C4-2B (cell line): ENCODE measurements around the gene CD14.
"Not testable (repeated sequence)": the region's sequence is repeated elsewhere in the genome, so short reads cannot be mapped to it uniquely, and the experiment has no call there.

Experiments used
- H3K27ac ChIP-seq: fragments of 450-650 bp; 2 replicates; pipeline ENCODE4 v1.5.1; 2017
- ZFX ChIP-seq: fragments of 450-650 bp; IDR thresholded peaks from 2 replicates; pipeline ENCODE4 v1.6.1; 2017
- TF ChIP-seq, protein P1 (sequence below): fragments of 450-650 bp; conservative IDR thresholded peaks from 2 replicates; pipeline ENCODE4 v1.5.1; 2017; ENCODE audit warnings: mild to moderate bottlenecking

Gene CD14

DNA sequence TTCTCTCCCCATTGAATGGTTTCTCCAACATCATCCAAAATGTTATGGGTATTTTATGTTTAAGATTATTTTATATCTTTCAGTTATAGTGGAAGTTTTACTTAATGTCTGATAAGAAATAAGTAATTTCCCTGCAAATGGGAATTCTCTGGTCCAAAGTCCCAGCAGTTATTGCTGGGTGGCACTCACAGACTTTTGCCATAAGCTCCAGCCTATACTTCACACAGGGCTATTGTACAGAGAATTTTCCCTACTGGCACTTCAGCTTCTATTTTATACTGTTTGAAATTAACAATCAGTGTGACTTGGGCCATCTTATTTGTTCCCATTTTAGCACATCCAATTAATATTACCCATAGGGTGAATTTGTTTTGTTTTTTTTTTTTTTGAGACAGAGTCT is 32.9 kb downstream of the CD14 start:
- TF ChIP-seq, protein P1, sequence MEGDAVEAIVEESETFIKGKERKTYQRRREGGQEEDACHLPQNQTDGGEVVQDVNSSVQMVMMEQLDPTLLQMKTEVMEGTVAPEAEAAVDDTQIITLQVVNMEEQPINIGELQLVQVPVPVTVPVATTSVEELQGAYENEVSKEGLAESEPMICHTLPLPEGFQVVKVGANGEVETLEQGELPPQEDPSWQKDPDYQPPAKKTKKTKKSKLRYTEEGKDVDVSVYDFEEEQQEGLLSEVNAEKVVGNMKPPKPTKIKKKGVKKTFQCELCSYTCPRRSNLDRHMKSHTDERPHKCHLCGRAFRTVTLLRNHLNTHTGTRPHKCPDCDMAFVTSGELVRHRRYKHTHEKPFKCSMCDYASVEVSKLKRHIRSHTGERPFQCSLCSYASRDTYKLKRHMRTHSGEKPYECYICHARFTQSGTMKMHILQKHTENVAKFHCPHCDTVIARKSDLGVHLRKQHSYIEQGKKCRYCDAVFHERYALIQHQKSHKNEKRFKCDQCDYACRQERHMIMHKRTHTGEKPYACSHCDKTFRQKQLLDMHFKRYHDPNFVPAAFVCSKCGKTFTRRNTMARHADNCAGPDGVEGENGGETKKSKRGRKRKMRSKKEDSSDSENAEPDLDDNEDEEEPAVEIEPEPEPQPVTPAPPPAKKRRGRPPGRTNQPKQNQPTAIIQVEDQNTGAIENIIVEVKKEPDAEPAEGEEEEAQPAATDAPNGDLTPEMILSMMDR, result no peak
- TF ChIP-seq ZFX, result no peak
- H3K27ac ChIP-seq, result no peak overlapping the region

DNA sequence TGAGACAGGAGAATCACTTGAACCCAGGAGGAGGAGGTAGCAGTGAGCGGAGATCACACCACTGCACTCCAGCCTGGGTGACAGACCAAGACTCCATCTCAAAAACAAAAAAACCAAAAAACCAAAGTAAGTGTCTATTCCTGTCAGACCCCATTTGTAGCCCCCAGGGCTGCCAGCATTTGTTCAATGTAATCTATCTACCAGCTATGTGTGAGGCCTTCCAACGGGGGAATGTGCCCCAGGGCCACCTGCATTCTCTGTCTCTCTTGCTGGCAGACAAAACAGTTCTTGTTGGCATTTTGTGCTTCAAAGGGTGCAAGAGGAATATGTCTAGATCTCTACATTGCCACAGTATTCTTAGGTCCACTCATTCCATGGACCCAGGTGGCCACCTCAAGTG is 34.1 kb downstream of the CD14 start:
- H3K27ac ChIP-seq, result no peak overlapping the region
- TF ChIP-seq, protein P1, result no peak
- TF ChIP-seq ZFX, result no peak

DNA sequence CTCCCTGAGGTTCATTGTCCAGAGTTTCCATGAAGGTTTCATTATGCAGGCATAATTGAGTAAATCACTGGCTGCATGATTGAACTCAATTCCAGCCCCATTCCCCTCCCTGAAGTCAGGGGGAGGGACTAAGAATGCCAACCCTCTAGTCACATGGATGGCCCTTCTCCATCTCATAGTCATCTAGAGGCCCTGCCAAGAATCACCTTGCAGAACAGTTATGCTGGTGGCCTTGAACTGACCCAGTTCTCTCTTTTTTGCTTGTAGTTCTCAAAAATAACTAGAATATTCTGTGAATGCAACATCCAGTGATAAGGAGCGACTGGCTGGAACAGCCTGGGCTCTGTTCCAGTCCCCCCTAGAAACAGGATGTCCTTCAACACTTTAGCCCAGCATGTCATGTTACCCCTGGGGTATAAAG is 36.6 kb downstream of the CD14 start:
- TF ChIP-seq ZFX, result no peak
- TF ChIP-seq, protein P1, result no peak
- no peak overlapping the region for H3K27ac ChIP-seq

DNA sequence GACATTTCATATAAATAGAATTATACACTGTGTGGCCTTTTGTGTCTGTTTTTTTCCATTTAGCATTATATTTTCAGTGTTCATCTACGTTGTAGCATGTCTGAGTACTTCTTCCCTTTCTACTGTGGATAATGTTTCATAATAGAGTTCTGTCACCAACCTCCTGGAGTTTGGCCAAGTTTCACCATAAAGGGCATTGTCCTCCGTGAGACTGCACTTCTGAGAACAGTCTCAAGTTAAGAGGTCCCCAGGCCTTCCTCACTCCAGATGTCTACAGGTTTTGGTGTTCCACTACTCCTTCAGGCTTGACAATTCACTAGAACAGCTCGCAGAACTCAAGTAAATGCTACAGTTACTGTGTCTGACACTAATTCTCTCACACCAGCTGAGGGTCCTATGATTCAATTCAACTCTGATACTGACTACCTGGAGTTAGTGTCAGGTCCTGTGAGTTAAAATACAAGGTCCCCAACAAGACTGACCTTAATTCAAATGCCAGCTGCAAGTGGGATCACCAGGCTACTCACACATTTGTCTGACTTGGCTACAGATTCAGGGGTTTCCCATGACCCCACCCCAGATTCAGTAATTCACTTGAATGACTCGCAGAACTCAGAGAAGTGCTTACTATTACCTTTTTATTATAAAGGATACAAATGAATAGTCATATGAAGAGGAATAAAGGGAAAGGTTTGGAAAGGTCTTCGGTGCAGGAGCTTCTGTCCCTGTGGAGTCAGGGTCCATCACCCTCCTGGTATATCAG is 37.3 kb downstream of the CD14 start:
- H3K27ac ChIP-seq, result no peak overlapping the region

DNA sequence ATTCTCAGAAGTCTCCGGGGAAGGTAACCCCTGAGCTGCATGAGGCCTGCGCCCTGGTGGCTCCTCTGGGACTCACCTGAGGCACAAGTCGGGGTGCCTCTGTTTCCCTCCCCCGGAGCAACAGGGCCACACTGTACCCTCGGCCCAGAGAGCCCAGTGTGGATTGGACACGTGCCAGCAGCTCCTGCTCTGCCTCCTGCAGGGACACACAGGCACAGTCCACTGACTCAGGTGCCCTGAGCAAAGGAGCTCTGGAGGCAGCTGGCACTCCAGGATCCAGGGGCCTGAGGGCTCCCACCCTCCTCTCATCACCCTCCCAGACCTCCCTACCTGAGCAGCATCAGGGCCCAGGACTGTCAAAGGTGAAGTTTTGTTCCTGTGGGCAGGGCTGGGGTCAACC is 38.8 kb downstream of the CD14 start:
- no peak overlapping the region for H3K27ac ChIP-seq
- TF ChIP-seq, protein P1, result no peak
- TF ChIP-seq ZFX, result no peak

More for the DNA sequence above, 37.3 kb downstream of the CD14 start:
- TF ChIP-seq, protein P1, result no peak
- TF ChIP-seq ZFX, result no peak

DNA sequence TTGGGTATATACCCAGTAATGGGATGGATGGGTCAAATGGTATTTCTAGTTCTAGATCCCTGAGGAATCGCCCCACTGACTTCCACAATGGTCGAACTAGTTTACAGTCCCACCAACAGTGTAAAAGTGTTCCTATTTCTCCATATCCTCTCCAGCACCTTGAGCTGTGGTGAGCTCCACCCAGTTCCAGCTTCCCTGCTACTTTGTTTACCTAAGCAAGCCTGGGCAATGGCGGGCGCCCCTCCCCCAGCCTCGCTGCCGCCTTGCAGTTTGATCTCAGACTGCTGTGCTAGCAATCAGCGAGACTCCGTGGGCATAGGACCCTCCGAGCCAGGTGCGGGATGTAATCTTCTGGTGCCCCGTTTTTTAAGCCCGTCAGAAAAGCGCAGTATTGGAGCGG is 39.9 kb downstream of the CD14 start:
- not testable (repeated sequence) for H3K27ac ChIP-seq

DNA sequence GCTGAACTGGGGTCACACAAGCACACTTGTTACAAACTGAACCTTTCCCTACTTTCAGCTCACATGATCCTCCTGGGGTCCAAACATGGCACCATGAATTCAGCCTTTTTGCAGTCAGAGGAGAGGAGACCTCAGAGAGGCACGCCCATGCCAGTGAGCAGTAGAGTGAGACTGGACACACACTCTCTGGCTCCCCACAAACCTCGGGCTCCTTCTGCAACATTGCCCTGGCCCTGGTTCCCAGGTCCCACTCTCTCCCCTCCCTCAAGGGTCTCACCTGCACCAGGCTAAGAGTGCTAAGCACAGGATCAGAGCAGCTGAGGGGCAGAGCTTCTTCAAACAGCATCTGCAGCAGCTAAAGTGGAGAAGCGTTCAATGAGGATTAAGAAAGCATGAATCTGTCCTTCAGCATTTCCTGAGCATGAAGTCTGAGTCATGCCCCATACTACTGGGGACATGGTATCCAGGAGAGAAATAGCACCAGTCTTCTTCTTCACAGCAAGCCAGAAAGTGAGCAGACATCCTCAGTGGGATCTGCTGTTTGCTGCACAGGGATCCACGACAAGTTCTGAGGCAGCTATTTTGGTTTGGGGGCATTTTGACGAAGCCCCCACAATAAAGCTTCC is 41.1 kb downstream of the CD14 start:
- no peak overlapping the region for H3K27ac ChIP-seq
- no peak for TF ChIP-seq ZFX
- TF ChIP-seq, protein P1, result no peak

DNA sequence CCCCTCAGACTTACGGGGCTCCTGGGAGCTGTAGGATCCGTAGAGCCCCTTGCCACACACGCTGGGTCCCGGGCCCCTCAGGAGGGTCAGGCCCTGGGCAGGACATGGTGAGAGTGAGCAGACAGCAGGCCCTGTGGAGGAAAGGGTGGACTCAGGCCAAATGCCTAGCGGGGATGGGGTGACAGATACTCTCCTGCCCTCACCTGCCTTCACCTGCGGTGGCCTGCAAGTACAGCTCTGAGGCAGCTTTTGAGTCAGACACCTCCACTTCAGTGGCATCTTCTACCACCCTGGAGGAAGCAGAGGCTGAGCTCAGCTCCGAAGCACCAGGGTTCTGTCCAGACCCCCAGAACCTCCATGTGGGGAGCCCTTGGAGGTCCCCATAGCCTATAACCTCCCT is 42.1 kb downstream of the CD14 start:
- TF ChIP-seq, protein P1, result no peak
- no peak for TF ChIP-seq ZFX
- H3K27ac ChIP-seq, result no peak overlapping the region
